Measurements from ENCODE around the gene NDUFV1.
"Not testable (repeated sequence)": the region's sequence is repeated elsewhere in the genome, so short reads cannot be mapped to it uniquely, and the experiment has no call there.

Gene NDUFV1

DNA sequence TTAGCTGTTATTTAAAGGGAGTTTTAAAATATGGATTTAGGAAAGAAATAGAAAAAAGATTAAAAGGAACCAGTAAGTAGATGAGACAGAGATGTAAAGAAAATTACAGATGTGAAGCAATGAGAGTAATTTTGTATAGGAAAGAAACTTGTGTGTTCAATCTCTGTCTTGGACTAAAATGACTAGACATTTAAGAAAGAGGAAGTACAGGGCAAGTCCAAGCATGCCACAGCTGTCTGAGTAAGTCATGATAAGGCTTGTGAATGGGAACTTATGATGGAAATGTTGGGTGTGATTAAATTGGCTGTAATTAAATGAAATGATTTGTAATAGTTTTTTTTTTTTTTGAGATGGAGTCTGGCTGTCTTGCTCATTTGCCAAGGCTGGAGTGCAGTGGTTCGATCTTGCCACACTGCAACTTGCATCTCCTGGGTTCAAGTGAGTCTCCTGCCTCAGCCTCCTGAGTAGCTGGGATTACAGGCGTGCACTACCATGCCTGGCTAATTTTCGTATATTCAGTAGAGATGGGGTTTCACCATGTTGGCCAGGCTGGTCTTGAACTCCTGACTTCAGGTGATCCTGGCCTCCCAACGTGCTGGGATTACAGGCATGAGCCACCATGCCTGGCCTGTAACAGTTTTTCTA lies 49.7 kb downstream of the NDUFV1 start:
- DNase-seq (ENCODE audit: low read depth): no peak

DNA sequence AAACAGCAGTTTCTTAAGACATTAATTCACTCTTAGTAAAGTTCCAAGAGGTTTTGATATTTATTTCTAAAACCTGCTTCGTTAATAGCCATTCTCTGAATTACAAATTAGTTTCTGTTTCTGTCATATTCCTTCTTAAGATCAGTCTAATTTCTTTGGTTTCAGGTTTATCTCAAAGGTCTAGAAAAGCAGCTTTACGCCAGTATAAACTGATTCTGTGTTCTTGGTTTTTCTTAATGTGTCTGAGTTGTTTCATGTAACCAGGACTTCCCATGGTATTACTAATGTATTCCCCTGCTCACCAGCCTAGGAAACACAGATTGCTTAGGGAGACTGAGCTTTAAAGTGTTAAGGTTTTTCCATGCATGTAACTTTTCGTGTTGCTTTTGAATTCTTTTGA lies 50.6 kb downstream of the NDUFV1 start:
- DNase-seq (ENCODE audit: low read depth): no peak

DNA sequence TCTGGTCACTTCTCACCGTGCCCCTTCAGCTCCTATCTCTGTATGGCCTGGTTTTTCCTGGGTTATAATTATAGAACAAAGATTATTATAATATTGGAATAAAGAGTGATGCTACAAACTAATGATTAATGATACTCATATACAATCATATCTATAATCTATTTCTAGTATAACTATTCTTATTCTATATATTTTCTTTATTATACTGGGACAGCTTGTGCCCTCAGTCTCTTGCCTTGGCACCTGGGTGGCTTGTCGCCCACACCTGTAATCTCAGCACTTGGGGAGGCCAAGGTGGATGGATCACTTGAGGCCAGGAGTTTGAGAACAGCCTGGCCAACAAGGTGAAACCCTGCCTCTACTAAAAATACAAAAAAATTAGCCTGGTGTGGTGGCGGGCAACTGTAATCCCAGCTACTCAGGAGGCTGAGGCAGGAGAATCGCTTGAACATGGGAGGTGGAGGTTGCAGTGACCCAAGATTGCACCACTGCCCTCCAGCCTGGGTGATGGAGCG lies 53.0 kb downstream of the NDUFV1 start:
- not testable (repeated sequence) for DNase-seq (ENCODE audit: low read depth)

DNA sequence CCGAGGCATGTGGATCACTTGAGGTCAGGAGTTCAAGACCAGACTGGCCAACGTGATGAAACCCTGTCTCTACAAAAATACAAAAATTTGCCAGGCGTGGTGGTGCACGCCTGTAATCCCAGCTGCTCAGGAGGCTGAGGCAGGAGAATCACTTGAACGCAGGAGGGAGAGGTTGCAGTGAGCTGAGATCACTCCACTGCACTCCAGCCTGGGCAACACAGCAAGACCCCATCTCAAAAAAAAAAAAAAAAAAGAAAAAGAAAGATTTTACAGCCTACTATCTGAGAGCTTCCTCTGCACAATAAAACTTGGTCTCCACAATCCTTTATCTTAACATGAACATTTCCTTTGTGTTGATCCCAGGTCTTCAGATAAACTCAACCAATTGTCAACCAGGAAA lies 54.0 kb downstream of the NDUFV1 start:
- not testable (repeated sequence) for DNase-seq (ENCODE audit: low read depth)
